Activated CD4-positive, alpha-beta T cell treated with anti-CD3 and anti-CD28 coated beads, Interleukin-2, amount 50 U/mL, for 4 hours (primary cell): Measurements from ENCODE around the gene EIF4EBP2.

Experiments used
- DNase-seq, 2 experiments: peaks; one replicate each; pipeline ENCODE4 v3.0.0-alpha.2; 2020

Gene EIF4EBP2, protein sequence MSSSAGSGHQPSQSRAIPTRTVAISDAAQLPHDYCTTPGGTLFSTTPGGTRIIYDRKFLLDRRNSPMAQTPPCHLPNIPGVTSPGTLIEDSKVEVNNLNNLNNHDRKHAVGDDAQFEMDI

GRCh38 chr10:70404036-70404786 lies at the start of gene EIF4EBP2:
EIF4EBP2 (plus strand) TSS chr10:70404145; CDS start chr10:70404402, 257 bp downstream.
- peak; percentile 97 to 100 for DNase-seq

DNA sequence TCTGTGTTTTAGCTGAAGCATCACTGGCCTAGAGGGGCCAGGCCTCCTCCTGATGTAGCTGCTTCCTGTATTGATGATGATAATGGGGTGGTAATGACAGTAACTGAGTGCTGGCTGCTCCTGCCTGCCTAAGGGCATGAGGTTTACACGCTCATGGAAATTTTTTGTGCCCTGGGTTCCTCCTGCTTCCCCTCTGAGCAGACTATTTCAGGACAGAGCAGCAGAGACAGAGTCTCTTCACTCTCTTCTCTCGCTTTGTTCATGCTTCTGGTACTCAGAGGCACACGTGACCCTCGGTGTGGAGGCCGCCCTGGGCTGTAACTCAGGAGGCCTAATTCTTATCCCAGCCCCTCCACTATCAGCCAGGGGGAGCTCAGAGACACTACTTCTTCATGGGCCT lies 49.4 kb upstream of the EIF4EBP2 start:
- no peak for DNase-seq

GRCh38 chr10:70355051-70356021 lies 48.6 kb upstream of the EIF4EBP2 start:
- DNase-seq, result no peak

DNA sequence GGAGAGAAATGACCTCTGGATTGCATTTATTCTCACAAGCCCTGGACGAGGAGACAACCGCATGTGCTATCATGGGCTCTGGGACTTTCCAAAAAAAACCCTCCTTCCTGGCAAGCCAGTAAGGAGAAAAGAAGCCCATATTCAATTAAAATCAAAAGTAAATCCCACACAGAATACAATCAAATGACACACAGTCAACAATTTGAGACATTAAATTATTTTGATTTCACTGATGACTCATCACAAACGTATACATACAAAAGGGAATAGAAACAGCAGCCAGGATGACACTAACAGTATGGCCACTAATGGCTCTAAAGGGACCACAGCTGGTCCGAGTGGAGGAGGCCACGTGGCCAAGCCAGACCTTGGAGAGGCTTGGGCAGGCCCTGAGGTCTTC lies 46.4 kb upstream of the EIF4EBP2 start:
- no peak for DNase-seq

GRCh38 chr10:70358446-70358845 lies 45.5 kb upstream of the EIF4EBP2 start:
- no peak for DNase-seq

GRCh38 chr10:70359017-70359550 lies 44.9 kb upstream of the EIF4EBP2 start:
- DNase-seq, result no peak

GRCh38 chr10:70360215-70360614 lies 43.7 kb upstream of the EIF4EBP2 start:
- no peak for DNase-seq

DNA sequence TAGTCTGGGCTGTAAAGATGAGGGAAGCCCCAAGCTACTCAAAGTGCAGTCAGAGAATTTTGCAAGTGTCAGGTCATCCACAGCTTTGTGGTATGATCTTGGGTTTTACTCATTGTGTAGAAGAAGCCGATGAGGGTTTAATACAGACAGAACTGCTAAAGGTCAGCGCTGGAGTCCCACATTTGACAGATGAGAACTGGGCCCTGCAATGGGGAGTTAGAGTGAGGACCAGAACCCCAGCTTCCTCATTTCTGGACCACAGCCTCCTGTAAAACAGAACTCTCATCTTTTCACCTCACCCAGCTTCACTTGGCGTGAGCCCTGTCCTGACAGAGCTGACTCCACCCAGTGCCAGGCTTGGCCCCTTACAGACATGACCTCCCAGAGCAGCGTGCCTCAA lies 41.6 kb upstream of the EIF4EBP2 start:
- DNase-seq, result no peak

GRCh38 chr10:70363292-70363691 lies 40.7 kb upstream of the EIF4EBP2 start:
- DNase-seq, result no peak

GRCh38 chr10:70363971-70364771 lies 39.8 kb upstream of the EIF4EBP2 start:
- peak; percentile 75 to 77 for DNase-seq

- DNase-seq, result no peak
These were observed 39.2 kb upstream of the EIF4EBP2 start for GRCh38 chr10:70364772-70365091.

- DNase-seq, result no peak
These were observed 36.6 kb upstream of the EIF4EBP2 start for GRCh38 chr10:70367195-70367796.

DNA sequence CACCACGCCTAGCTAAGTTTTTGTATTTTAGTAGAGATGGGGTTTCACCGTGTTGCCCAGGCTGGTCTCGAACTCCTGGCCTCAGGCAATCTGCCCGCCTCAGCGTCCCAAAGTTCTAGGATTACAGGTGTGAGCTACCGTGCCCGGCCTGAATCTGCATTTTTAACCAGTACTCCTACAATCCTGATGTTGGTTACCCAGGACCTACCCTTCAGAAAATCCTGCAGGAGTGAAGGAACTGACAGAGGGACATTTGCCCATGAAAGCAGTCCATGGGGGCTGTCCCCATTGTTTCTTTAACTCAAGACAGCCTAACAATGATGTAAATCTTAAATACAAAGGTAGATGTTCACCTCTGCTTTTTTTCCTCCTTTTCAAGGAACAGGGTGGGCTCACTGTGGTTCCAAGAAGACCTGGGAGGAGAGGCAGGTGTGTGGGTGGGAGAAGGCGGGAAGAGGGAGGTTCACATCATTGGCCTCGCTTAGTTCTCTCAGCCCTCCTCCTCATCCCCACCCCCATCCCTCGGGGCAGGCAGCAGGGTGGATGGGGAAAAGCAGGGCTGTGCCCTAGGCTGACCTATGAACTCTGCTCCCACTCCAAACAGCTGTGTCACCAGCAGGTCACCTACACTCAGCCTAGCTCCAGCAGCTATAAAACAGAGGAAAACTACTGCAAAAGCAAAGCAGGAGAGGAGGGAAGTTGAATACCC lies 35.0 kb upstream of the EIF4EBP2 start:
- DNase-seq, result no peak

DNA sequence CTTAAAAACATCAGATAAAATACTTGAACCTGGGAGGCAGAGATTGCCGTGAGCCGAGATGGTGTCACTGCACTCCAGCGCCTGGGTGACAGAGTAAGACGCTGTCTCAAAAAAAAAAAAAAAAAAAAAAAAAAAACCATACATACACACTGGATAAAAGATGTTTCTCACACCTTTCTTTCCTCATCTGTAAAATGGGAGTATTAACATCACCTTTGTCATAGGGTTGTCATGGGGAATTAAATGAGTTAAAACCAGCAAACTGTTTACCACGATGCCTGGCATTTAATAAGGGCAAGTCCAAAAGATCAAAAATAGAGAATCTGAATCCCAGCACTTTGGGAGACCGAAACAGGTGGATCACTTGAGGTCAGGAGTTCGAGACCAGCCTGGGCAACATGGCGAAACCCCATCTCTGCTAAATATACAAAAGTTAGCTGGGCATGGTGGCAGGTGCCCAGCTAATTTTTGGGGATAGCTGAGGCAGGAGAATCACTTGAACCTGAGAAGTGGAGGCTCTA lies 34.4 kb upstream of the EIF4EBP2 start:
- DNase-seq, result no peak

- DNase-seq, result no peak
These were observed 33.2 kb upstream of the EIF4EBP2 start for GRCh38 chr10:70370766-70371165.

- no peak for DNase-seq
These were observed 32.1 kb upstream of the EIF4EBP2 start for GRCh38 chr10:70371846-70372245.

GRCh38 chr10:70374775-70375614 lies 28.9 kb upstream of the EIF4EBP2 start:
- DNase-seq, result no peak

- no peak for DNase-seq
These were observed 27.2 kb upstream of the EIF4EBP2 start for GRCh38 chr10:70376436-70377378.

DNA sequence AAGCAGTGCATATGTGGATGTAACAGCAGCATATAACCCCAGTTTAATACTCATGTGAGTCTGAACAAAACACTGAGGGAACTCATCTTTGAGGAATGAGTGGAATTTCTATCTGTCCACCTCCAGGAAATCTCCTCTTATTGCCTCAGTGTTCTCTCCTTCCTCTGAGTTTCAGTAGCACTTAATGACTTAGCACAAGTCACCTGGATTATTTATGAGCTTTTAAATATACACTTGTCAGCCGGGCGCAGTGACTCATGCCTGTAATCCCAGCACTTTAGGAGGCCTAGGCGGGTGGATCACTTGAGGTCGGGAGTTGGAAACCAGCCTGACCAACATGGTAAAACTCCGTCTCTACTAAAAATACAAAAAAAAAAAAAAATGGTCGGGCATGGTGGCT lies 25.8 kb upstream of the EIF4EBP2 start:
- no peak for DNase-seq
